ENCODE measurements around the gene VPS13A.

DNA sequence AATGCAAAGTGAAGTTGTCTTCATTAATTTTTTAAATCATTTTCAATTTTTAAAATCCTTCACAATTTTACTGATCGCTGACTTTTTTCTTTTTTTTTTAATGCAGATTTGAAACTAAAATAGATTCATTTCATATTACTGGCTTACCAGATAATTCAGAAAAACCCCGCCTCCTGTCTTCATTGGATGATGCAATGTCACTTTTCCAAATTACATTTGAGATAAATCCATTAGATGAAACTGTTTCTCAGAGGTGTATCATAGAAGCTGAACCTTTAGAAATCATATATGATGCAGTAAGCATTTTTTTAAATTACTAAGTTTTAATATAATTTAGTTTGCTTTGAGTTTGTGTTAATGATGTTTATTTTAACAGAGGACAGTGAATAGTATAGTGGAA, 60.6 kb downstream of the VPS13A start:
- TF ChIP-seq ESRRA (CRISPR knock-in tag; IDR thresholded peaks at IDR 0.05; ENCODE audit: low read depth) (no peak), POLR2AphosphoS2 (IDR thresholded peaks at IDR 0.05; ENCODE audit: low read depth, low read length) (no peak), EP300 (IDR thresholded peaks at IDR 0.05; ENCODE audit: low read depth in 2 of 2, low read length in 2 of 2) (no peak), EP300 (CRISPR knock-in tag; IDR thresholded peaks at IDR 0.05; ENCODE audit: borderline replicate concordance) (no peak), SNRNP70 (IDR thresholded peaks at IDR 0.05; ENCODE audit: low read depth, low read length) (no peak), TCF12 (IDR thresholded peaks at IDR 0.05) (no peak), TCF12 (CRISPR knock-in tag; IDR thresholded peaks at IDR 0.05) (no peak), RAD21 (CRISPR knock-in tag; IDR thresholded peaks at IDR 0.05) (no peak), RBFOX2 (IDR thresholded peaks at IDR 0.05; ENCODE audit: low read depth, low read length) (no peak), RNF2 (conservative IDR thresholded peaks at IDR 0.05; ENCODE audit: low read depth) (no peak), GLI4 (CRISPR knock-in tag; IDR thresholded peaks at IDR 0.05; ENCODE audit: borderline replicate concordance) (no peak), MYC (CRISPR knock-in tag; IDR thresholded peaks at IDR 0.05; ENCODE audit: borderline replicate concordance) (no peak)
- TF ChIP-seq, protein P1, sequence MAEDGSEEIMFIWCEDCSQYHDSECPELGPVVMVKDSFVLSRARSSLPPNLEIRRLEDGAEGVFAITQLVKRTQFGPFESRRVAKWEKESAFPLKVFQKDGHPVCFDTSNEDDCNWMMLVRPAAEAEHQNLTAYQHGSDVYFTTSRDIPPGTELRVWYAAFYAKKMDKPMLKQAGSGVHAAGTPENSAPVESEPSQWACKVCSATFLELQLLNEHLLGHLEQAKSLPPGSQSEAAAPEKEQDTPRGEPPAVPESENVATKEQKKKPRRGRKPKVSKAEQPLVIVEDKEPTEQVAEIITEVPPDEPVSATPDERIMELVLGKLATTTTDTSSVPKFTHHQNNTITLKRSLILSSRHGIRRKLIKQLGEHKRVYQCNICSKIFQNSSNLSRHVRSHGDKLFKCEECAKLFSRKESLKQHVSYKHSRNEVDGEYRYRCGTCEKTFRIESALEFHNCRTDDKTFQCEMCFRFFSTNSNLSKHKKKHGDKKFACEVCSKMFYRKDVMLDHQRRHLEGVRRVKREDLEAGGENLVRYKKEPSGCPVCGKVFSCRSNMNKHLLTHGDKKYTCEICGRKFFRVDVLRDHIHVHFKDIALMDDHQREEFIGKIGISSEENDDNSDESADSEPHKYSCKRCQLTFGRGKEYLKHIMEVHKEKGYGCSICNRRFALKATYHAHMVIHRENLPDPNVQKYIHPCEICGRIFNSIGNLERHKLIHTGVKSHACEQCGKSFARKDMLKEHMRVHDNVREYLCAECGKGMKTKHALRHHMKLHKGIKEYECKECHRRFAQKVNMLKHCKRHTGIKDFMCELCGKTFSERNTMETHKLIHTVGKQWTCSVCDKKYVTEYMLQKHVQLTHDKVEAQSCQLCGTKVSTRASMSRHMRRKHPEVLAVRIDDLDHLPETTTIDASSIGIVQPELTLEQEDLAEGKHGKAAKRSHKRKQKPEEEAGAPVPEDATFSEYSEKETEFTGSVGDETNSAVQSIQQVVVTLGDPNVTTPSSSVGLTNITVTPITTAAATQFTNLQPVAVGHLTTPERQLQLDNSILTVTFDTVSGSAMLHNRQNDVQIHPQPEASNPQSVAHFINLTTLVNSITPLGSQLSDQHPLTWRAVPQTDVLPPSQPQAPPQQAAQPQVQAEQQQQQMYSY (CRISPR knock-in tag; IDR thresholded peaks at IDR 0.05) = no peak

Data from HepG2 (cell line).